ENCODE results near the gene PTPRG. TPM values are rescaled to one million over a fixed set of nuclear protein-coding genes. Genes with fewer than 3 reads are reported as not detected.

The PTPRG gene
- total and polyA plus RNA-seq, 10 of the 15 experiments (the other 5 are each of a cell fraction or from before 2014, with no cell fraction given), result 0.29 to 20.7 (median 1.4) TPM

GRCh38 chr3:61723038-61723437 is 161.7 kb downstream of the PTPRG start:
- no peaks in the 10 kb centered on the region for H3K4me1 ChIP-seq (ENCODE audit: control insufficient read depth, insufficient read depth, low read length)
- ChIA-PET RAD21 (ENCODE audit: unreplicated experiment) (no interaction called here), CTCF (no interaction called here), SMC1A (ENCODE audit: uncharacterized antibody, unreplicated experiment) (no interaction called here), POLR2A (no interaction called here)
- no peaks in the 10 kb centered on the region for H3K36me3 ChIP-seq (ENCODE audit: control insufficient read depth in 2 of 2, insufficient read depth in 2 of 2, low read length in 1 of 2)
- peak; percentile 67 for TF ChIP-seq PKNOX1 (IDR thresholded peaks at IDR 0.05)
- TF ChIP-seq ZBTB11 (CRISPR knock-in tag; IDR thresholded peaks at IDR 0.05), result no peak
- H3K27me3 ChIP-seq (replicated peaks in 1 of 2; ENCODE audit: control insufficient read depth in 2 of 2, insufficient read depth in 2 of 2, low read length in 1 of 2), result peaks cover 0 to 2% of the 10 kb centered on the region in 2 experiments; a peak in 1 of 4 replicates
- H4K20me1 ChIP-seq (ENCODE audit: control insufficient read depth, insufficient read depth), result no peaks in the 10 kb centered on the region
- H2AFZ ChIP-seq (ENCODE audit: control insufficient read depth, low read depth, low read length), result no peak overlapping the region
- in situ Hi-C loops (cut with MboI), result no loop called here
- FAIRE-seq (no peak), DNase-seq (ENCODE audit: low read depth, low spot score) (no peak), ATAC-seq (0 out of 3 replicates have a peak, but pooled peaks have one; percentile 8)
- no peak overlapping the region for H3K4me2 ChIP-seq (ENCODE audit: control insufficient read depth, insufficient read depth)
- BruUV-seq (replicated peaks), result no TSS peak
- no peak overlapping the region for H3K9ac ChIP-seq (ENCODE audit: control insufficient read depth, insufficient read depth, low read length)
- H3K79me2 ChIP-seq (ENCODE audit: control insufficient read depth, insufficient read depth, low read length), result no peaks in the 10 kb centered on the region
- H3K4me3 ChIP-seq, result no peak overlapping the region
- no peaks in the 10 kb centered on the region for H3K9me3 ChIP-seq (replicated peaks; ENCODE audit: control insufficient read depth, insufficient read depth, low read length)
- intact Hi-C loops (cut with micrococcal nuclease; ENCODE audit: unreplicated experiment), result loop anchor here (5.0 to 10.0 kb wide), 2 partner anchors 86 to 158 kb away; partner anchors contain the start of gene PTPRG
- H3K27ac ChIP-seq (ENCODE audit: control insufficient read depth, insufficient read depth), result no peak overlapping the region
